Activated CD8-positive, alpha-beta memory T cell treated with anti-CD3 and anti-CD28 coated beads, Interleukin-2, amount 50 U/mL, for 1 hour (primary cell): ENCODE results near the gene ANGPT4.
"Not testable (repeated sequence)": the region's sequence is repeated elsewhere in the genome, so short reads cannot be mapped to it uniquely, and the experiment has no call there.

Experiments
- DNase-seq: peaks from one replicate; pipeline ENCODE4 v3.0.0-alpha.2; 2020; ENCODE audit errors: extremely low read depth

The ANGPT4 gene

DNA sequence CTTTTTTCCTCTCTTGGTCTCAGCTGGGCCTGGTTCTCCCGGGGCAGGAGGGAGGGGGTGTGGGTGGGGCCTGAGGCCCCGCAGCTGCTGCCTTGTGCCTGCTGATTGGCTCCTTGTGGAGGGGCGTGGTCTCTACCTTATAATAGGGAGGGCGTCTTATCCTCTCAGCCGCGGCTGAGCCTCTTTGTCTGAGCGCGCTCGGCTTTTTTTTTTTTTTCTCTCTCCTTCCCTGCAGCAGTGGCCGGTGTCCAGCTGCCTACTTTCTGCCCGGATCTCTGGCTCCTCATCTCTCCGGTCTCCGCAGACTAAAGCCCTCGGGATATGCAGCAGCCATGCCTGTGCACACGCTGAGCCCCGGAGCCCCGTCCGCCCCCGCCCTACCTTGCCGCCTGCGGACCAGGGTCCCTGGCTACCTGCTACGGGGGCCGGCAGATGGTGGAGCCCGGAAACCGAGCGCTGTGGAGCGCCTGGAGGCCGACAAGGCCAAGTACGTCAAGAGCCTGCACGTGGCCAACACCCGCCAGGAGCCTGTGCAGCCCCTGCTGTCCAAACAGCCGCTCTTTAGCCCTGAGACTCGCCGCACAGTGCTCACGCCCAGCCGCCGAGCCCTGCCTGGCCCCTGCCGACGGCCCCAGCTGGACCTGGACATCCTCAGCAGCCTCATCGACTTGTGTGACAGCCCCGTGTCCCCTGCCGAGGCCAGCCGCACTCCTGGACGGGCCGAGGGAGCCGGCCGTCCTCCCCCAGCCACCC lies 71.5 kb downstream of the ANGPT4 start:
- DNase-seq, result peak; percentile 82

DNA sequence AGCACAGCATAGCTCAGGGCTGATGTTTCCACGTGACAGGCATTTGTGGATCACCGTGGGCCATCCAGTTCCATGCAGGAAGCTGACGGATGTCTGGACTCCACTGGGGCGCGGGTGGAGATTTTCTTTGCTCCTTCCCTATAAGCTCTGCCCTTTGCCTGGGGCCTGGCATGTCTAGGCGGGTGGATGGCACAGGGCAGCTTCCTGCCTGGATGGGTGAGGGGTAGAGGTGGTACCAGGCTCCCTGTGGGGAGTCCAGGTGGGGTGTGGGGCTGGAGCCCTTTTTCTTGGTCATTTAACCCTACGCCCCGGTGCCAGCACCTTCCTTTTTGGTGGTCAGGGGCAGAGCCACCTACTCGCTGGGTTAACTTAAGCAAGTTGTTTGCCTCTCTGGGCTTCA lies 72.2 kb downstream of the ANGPT4 start:
- no peak for DNase-seq

DNA sequence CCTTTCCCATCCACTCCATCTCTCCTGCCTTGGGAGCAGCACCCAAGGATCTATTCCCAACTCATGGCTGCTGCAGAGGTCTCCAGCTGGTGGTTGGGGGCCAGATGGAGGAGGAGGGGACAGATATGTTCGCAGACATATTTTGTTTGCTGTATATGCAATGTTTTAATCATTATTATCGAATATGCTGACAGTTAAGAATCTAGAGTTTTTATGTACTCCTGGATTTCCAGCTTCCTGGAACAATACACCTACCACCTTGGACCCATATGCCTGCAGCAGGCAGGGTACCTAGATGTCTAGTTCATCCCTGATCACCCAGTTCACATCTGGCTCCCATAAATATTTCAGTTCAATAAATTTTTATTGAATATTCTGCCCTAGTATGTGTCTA lies 73.6 kb downstream of the ANGPT4 start:
- DNase-seq, result no peak

DNA sequence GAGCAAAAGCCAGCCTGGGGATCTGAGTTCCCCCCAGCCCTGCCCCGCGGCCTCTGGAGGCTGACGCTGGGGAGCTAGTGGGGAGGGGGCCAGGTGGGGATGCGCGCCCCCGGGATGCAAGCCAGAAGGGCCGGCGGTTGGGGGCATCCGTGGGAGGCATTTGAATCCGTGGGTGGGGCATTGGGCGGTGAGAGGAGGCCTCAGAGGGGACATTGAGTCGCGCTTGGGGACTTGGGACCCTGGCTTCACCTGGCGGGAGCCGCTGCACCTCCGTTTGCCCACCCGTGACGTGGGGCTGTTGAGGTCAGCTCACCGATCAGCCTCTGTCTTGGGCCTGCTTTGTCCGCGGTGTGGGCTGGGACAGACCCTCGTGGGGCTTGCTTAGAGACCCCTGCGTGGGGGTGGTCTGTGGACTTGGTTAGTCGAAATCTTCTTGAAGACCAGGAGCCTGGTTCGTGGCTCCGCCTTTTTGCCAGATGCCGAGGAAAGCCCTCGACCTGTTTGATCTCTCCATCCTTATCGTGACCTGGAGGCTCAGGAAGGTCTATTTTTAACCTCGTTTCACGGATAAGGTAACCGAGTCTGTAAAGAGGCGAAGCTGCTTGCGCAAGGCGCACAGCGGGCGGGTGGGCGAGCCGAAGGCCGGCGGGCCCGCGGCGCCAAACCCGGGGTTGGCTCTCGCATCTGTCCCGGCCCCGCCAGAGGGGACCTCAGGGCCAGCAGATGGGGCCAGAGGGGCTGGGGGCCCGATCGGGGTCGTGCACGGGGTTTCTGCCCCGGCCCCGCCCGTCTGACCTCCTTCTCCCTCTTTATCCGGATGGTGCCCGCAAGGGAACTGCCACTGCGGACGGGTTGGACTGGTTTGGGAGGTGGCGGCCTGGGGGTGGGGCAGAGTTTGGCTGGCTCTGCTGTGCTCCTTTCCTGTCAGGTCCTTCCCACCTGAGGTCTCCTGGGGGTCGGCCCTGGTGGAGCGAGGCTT lies 74.3 kb downstream of the ANGPT4 start:
- DNase-seq, result no peak

DNA sequence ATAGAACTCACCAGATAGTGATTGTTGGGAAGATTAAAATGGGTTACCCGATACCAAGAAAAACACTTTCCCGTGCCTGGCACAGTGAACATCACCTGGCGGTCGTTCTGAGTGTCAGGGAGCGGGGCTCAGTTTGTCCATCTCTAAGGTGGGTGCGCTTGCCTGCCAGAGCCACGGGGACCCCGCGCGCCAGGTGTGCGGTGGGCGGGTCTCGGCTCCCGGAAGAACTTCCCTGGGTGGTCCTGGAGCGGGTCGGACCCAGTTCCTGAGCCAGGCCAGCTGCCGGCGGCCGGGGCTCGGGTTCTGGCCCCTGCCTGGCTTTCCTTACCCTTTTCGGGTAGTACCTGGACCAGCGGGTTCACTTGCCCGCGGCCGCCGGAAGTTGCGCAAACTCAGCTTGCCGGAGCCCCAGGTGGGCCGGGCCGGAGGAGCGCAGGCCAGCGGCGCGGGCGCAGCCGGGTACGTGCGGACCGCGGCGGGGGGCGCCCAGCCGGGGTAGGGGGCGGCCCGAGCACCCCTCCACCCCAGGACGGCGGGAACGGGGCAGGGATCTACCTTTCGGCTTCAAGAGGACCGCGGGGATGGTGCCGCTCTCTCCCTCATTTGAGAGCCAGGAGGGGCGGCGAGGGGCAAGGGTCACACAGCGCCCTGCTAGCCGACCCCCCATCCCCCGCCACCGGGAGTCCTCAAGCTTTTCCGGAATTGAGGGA lies 75.1 kb downstream of the ANGPT4 start:
- no peak for DNase-seq

DNA sequence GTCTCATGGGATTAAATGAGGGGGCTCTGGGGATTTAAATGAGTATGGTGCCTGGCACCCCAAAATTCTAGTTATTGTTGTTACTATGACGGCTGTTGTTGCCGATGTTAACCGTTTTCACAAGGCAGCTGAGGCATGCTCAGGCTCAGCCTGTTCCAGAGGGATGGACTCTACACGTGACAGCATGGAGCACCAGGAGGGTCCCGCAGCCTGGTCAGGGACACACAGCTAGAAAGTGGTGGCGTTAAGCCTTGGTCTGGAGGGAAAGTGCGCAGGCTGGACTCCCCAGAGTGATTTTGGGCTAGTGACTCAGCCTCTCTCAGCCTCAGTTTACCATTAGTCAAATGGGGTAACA lies 75.7 kb downstream of the ANGPT4 start:
- no peak for DNase-seq

DNA sequence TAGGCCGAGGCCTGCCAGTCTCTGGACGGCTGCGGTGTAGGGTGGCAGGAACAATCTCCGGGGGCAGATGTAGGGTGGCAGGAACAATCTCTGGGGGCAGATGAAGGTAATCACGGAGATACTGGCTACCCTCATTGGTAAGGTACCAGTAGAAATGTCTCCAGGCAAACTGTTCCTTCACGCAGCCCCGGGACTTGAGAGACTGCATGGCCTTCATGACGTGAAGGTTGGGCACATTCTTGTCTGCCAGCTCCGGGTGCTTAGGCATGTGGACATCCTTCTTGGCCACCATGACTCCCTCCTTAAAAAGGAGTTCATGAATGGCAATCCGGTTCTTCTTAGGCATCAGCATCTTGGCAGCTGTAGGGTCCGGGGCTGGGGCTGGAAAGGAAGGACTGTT lies 76.5 kb downstream of the ANGPT4 start:
- no peak for DNase-seq

DNA sequence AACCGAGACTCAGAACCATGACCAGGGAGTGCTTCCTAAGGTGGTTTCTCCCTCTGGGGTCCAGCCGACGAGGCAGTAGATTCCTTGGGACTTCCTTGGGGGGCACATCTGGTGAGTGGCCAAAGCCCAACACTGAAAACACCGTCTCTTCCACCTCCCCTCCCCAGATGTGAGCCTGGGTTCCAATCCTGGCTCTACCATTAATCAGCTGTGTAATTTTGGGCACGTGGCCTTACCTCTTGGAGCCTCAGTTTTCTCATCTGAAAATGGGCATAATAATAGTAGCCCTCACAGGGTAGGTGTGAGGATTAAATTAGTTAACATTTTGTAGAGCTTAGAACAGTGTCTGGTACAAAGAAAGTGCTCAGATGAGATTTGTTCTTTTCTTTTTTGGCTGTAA lies 77.1 kb downstream of the ANGPT4 start:
- DNase-seq, result no peak

DNA sequence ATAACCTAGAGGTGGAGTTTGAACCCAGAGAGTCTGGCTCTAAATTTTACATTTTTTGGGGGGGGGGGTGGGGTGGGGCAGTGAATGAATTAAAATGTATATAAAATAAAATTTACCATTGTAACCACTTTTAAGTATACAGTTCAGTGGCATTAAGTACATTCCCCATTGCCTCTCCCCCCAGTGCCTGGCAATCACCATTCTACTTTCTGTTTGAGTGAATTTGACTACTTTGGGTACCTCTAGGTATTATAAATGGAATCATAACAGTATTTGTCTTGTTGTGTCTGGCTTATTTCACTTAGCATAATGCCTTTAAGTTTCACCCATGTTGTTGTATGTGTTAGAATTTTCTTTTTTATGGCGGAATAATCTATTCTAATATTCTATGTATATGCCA lies 79.9 kb downstream of the ANGPT4 start:
- DNase-seq, result no peak

DNA sequence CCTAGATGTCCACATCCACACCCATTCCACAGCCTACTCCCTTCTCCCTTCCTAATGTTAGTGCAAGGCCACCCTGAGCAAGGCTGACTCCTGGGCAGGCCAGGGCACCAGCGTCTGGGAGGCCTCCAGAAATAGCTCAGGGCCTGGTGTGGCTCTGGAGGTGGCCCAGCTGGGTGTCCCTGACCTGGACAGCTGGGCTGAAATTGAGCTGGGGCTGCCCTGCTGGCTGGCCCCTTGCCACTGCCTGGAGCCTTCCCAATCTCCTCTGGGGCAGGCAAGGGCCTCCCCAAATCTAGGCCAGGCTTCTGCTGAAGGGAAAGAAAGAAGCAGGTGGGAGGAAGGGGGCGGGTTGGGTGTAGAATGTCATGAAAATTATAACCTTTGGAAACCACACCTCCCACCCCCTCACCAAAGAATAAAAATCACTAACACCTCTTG lies 80.5 kb downstream of the ANGPT4 start:
- DNase-seq, result no peak

DNA sequence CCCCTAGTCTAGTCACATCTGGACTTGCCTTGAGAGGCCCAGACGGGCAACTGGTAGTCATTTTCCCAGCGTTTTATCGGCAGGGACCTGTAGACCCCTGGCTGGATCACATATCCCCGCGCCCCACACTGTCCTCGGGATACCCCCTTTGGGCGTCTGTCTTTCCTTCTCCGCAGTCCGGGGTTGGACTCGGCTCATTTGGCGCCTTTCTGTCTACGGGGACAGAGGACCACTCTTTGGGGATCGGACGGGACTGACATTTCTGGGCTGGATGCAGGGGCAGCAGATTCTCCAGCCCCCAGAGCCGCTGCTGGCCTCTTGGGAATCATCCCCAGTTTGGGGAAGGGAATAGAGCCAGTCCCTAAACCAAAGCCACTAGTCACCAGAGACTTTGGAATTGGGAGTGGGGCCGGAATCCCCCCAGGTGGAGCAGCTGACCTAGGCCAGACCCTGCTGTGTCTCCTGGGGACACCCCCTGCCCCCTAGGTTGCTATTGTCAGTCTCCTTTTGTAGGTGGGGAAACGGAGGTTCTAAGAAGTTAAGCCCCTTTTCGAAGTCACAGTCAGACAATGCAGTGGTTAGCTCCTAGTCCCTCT lies 81.9 kb downstream of the ANGPT4 start:
- DNase-seq, result no peak

DNA sequence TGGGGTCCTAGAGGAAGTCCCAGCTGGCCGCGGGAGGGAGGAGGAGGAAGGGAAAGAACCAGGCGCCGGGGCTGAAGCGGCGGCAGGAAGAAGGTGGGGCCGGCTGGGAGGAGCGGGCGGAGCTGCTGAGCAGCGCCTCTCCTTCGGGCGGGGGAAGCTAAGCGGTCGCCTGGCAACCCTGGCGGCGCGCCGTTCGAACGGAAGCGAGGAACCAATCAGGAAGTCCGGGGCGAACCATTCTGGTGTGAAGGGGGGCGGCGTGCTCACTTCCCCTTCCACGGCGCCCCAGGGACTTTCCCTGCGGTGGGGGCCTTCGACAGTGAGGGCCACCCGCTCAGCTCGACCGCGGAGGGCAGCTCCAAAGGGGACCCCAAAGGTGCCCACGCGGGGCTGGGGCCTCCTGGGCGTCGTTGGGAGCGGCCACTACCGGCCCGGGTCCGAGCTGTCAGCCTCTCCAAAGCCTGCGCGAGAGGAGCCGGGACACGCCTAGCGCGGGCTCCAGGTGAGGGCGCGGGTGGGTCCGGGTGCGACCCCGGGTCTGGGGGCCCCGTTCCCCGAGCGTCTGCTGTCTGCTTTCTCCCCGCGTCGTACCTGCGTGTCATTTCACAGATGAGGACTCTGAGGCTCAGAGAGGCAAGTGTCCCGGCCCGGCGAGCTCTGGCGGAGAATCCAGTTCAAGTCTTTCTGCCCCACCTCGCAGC lies 82.5 kb downstream of the ANGPT4 start, which contains the start of gene FAM110A:
Gene FAM110A, plus strand, starts transcription at position 266 of the 701 bp plus-strand sequence. CDS start 11,090 bp downstream, outside the sequence.
- peak; percentile 87 for DNase-seq

DNA sequence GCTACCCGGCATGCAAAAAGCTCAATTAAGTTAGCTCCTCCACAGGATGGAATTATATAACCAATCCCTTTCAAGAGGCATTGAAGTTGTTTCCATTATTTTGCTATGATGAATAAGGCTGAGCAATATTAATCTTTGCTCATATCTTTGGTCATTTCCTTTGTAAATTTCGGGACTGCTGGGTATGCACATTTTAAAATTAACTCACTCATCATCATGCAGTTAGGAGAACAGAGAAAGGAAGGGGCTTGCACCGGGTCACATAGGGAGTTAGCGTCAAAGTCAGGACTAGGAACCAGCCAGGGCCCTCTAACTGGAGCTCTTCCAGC lies 83.0 kb downstream of the ANGPT4 start:
- DNase-seq, result no peak

DNA sequence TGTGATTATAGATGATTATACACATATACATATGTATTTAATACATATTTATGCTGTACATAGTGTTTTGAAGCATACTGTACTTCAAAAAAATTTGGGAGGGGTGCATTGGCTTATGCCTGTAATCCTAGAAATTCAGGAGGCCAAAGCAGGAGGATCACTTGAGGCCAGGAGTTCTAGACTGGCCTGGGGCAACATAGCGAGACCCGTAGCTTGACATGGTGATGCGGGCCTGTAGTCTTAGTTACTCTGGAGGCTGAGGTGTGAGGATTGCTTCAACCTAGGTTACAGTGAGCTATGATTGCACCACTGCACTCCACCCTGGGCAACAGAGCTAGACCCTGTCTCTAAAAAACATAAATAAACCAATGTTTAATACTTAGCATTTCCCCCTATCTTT lies 84.2 kb downstream of the ANGPT4 start:
- DNase-seq, result no peak

DNA sequence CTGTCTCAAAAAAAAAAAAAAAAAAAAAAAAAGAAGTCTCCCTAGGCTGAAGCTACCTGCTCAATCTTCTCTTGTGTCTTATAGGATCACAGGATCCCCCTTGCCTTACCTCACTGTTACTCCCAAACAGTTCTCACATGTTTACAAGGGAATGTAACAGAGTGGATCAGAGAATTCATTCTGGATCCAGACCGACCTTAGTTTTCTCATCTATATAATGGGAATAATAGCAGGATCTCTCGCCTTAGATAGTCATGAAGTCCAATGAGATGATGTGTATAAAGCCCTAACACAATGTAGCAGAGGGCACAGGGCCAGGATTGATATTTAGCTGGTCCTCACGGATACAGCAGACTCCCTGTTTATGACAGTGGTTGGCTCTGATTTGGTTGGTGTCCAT lies 84.9 kb downstream of the ANGPT4 start:
- no peak for DNase-seq

DNA sequence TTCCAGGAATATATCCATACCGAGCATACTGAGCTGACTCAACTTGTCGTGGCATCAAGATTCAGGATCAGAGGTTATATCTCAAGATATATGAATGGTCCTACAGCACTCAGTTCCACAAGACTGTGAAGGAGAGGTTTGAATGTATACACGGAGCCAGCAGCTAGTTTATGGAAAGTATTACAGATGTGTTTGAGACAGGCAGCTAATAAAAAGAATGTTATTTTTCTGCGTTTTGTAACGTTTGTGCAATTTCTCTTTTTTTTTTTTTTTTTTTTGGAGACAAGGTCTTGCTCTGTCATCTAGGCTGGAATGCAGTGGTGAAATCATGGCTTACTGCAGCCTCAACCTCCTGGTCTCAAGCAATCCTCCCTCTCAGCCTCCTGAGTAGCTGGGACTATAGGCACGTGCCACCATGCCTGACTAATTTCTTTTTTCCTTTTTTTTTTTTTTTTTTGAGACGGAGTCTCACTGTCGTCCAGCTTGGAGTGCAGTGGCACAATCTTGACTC lies 86.1 kb downstream of the ANGPT4 start:
- no peak for DNase-seq

DNA sequence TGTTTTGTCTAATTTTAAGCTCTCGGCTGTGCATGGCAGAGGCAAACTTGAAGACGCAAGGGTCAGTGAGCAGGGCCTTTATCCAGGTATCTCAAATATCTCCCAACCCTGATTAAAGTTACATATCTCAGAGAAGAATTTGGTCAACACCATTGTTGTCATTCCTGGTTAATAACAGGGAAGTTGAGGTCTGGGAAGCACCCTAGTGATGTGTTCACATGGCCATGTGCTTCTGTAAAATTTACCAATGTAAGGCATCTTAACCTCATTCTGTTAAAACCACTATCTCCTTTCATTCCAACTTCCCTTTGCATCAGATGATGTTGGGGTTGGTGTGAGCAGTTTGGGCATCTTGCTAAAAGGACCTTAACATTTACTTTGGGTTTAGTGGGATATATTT lies 86.6 kb downstream of the ANGPT4 start:
- DNase-seq, result no peak

DNA sequence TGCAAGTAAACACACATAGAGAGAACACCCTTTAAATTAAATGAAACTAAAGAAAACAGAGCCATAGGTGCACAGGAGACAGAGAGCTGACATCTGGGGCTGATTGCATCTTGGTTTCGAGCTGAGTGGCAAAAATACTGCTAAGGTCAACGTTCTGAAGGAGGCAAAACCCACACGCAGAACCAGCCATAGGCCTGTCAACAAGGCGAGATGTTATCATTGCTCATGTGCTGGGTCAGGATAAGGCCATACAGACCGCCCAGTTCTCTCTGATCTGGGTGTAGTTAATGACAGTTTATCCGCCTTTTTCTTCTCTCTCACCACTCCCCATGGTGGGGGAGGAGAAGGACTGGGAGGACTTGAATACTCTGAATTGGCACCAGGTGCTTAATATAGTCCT lies 87.1 kb downstream of the ANGPT4 start:
- DNase-seq, result no peak

DNA sequence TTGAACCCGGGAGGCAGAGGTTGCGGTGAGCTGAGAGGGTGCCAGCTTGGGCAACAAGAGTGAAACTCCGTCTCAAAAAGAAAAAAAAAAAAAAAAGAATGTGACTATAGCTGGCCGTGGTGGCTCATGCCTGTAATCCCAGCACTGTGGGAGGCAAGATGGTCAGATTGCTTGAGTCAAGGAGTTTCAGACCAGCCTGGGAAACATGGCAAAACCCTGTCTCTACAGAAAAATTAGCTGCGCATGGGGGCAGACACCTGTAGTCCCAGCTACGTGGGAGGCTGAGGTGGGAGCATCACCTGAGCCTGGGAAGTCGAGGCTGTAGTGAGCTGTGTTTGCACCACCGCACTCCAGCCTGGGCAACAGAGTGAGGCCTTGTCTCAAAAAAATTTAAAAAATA lies 88.2 kb downstream of the ANGPT4 start:
- DNase-seq, result not testable (repeated sequence)

DNA sequence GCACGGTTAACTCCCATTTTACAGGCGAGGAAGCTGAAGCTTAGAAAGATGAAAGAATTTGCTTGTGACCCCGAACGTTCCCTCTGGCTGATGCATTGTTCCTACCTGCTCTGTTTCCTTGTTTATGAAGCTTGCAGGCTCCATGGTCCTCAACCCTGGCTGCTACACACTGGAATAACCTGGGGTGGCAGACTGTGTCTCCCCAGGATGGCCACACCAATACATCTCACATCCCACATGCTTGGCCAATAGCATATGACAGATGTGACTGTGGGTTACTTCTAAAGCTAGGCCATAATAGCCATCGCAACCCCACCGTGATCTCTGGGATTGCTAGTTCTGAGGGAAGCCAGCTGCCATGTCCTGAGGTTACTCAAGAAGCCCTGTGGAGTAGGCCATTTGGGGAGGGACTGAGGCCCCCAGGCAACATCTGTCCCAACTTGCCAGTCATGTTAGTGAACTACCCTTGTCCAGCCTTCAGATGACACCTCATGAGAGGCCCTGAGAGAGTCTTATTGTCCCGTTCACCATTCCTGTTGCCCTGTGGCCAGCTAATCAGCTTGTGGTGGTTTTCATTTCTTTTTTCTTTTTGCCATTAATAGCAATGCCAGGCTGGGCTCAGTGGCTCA lies 89.3 kb downstream of the ANGPT4 start:
- DNase-seq, result no peak
